BLaER1 treated with 17β-estradiol and CSF1 and Interleukin-3, amounts not matched to agents 10 nM and 100 nM (cell line): ENCODE results near the gene ZNF496.
A peak's percentile ranks its signal among the peaks of the same experiment; 100 is the strongest.

Experiments used
- H3K27ac ChIP-seq, 11 experiments: shearing (Covaris generic); formaldehyde crosslinking; 2 replicates each; pipeline ENCODE4 v1.8.1; 2022
- H3K27me3 ChIP-seq, 11 experiments: shearing (Covaris generic); formaldehyde crosslinking; 2 replicates each; pipeline ENCODE4 v1.8.1; 2022
- H3K36me3 ChIP-seq, 11 experiments: shearing (Covaris generic); formaldehyde crosslinking; 2 replicates each; pipeline ENCODE4 v1.8.1; 2022
- H3K4me1 ChIP-seq, 10 experiments: shearing (Covaris generic); formaldehyde crosslinking; 2 replicates each; pipeline ENCODE4 v1.8.1; 2022
- H3K4me2 ChIP-seq, 11 experiments: shearing (Covaris generic); formaldehyde crosslinking; 2 replicates each; pipeline ENCODE4 v1.8.1; 2022
- H3K4me3 ChIP-seq, 10 experiments: shearing (Covaris generic); formaldehyde crosslinking; 2 replicates each; pipeline ENCODE4 v1.8.1; 2022
- H3K9ac ChIP-seq, 11 experiments: shearing (Covaris generic); formaldehyde crosslinking; 2 replicates each; pipeline ENCODE4 v1.8.1; 2022
- H3K9me3 ChIP-seq, 11 experiments: shearing (Covaris generic); formaldehyde crosslinking; replicated peaks in 1 of 11; 2 replicates each; pipeline ENCODE4 v1.8.1; 2022
- H4K20me1 ChIP-seq, 11 experiments: shearing (Covaris generic); formaldehyde crosslinking; 2 replicates each; pipeline ENCODE4 v1.8.1; 2022
- Cebpa-rat ChIP-seq, 11 experiments: shearing (Covaris generic); IDR thresholded peaks; 2 replicates each; pipeline ENCODE4 v1.8.1; 2022

The ZNF496 gene

DNA sequence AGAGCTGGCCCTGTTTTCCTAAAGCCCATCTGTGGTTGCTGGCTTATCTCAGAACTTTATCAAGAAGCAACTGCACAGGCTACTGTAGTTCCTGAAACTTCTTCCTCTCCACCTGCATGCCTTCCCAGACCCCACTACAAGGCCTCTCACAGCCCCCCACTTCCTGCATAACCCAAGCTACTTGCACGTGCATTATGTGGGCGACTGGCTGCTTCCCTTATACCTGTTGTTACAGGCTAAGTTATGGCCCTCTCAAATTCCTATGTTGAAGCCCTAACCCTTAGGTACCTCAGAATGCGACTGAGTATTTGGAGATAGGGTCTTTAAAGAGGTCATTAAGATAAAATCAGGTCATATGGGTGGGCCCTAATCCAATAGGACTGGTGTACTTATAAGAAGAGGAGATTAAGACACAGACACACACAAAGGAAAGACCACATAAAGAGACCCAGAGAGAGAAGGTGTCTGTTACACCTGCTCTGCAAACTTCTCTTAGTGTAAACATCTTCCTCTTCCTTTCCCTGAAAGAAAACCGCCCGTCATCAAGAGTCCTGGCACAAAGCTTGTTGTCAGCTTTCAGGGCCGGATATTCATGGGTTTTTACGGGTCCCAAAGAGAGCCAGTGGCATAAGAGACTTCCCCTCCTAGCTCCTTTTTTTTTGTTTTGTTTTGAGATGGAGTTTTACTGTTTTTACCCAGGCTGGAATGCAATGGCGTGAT is 5.1 kb downstream of the ZNF496 start:
- peak overlapping the region; percentile 28 to 64 (median 49); a peak in 19 of 22 replicates for H3K4me2 ChIP-seq
- H3K4me3 ChIP-seq = no peak overlapping the region
- no peaks in the 10 kb centered on the region for H3K27me3 ChIP-seq
- H3K27ac ChIP-seq = no peak overlapping the region
- H4K20me1 ChIP-seq = peaks cover 5 to 28% (median 11%) of the 10 kb centered on the region in 11 experiments; a peak in 18 of 22 replicates
- TF ChIP-seq Cebpa-rat (IDR thresholded peaks at IDR 0.05) = no peak
- no peaks in the 10 kb centered on the region for H3K9me3 ChIP-seq
- H3K9ac ChIP-seq = no peak overlapping the region
- peaks cover 57 to 78% (median 63%) of the 10 kb centered on the region in 10 experiments for H3K4me1 ChIP-seq
- peaks cover 28 to 84% (median 70%) of the 10 kb centered on the region in 11 experiments for H3K36me3 ChIP-seq

DNA sequence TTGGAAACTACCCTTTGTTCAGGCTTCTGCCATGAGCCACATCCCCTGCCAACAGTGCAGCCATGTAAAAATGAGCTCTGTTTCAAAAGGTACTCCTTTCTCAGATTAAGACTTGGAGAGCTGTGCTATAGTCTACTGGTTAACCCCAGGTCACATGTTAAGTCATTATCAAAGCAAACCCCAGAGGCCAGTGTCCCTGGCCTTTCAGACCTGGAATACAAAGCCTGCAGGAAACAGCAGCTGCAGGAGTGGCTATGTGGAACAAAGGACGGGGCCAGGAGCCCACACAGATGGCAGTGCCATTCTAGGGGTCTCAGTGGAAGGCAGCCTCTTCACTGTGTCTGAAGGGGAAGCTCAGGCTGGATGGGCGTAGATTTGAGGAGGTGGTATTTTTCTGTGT is 6.7 kb downstream of the ZNF496 start:
- H3K4me1 ChIP-seq = peaks cover 48 to 70% (median 53%) of the 10 kb centered on the region in 10 experiments
- H3K9ac ChIP-seq = no peak overlapping the region
- peaks cover 0 to 19% (median 1%) of the 10 kb centered on the region in 11 experiments; a peak in 10 of 22 replicates for H4K20me1 ChIP-seq
- H3K4me3 ChIP-seq = no peak overlapping the region
- no peak overlapping the region for H3K27ac ChIP-seq
- peaks cover 42 to 99% (median 81%) of the 10 kb centered on the region in 11 experiments for H3K36me3 ChIP-seq
- H3K4me2 ChIP-seq = peak overlapping the region in 5 of 11 experiments; percentile 13 to 91 (median 45); a peak in 5 of 22 replicates
- no peaks in the 10 kb centered on the region for H3K27me3 ChIP-seq
- H3K9me3 ChIP-seq = no peaks in the 10 kb centered on the region
- TF ChIP-seq Cebpa-rat (IDR thresholded peaks at IDR 0.05) = no peak

DNA sequence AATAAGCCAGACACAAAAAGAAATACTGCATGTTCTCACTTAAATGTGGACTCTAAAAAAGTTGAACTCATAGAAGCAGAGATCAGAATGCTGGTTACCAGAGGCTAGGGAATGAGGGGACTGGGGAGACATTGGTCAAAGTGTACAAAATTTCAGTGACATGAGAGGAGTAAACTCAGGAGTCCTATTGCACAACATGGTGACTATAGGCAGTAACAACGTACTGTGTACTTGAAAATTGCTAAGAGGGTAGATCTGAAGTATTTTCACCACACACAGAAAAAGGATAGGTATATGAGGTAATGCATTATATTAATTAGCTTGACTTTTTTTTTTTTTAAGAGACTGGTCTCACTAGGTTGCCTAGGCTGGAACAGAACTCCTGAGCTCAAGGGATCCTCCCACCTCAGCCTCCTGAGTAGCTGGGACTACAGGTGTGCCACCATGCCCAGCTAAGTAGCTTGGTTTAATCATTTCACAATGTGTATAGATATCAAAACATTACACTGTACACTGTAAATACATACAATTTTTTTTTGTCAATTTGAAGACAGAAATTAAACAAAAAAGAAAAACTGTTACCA is 7.4 kb downstream of the ZNF496 start:
- peaks cover 40 to 99% (median 81%) of the 10 kb centered on the region in 11 experiments for H3K36me3 ChIP-seq
- H3K4me3 ChIP-seq = no peak overlapping the region
- no peak overlapping the region; a peak in 4 of 22 replicates for H3K27ac ChIP-seq
- no peak overlapping the region for H3K9ac ChIP-seq
- peaks cover 46 to 66% (median 51%) of the 10 kb centered on the region in 10 experiments for H3K4me1 ChIP-seq
- no peaks in the 10 kb centered on the region for H3K9me3 ChIP-seq
- peaks cover 0 to 13% (median 0%) of the 10 kb centered on the region in 11 experiments; a peak in 5 of 22 replicates for H4K20me1 ChIP-seq
- peak overlapping the region; percentile 55 to 91 (median 78); a peak in 19 of 22 replicates for H3K4me2 ChIP-seq
- TF ChIP-seq Cebpa-rat (IDR thresholded peaks at IDR 0.05) = 0 out of 22 replicates have a peak, but pooled peaks of 2 of the 11 experiments have one; percentile 6 to 8
- no peaks in the 10 kb centered on the region for H3K27me3 ChIP-seq

DNA sequence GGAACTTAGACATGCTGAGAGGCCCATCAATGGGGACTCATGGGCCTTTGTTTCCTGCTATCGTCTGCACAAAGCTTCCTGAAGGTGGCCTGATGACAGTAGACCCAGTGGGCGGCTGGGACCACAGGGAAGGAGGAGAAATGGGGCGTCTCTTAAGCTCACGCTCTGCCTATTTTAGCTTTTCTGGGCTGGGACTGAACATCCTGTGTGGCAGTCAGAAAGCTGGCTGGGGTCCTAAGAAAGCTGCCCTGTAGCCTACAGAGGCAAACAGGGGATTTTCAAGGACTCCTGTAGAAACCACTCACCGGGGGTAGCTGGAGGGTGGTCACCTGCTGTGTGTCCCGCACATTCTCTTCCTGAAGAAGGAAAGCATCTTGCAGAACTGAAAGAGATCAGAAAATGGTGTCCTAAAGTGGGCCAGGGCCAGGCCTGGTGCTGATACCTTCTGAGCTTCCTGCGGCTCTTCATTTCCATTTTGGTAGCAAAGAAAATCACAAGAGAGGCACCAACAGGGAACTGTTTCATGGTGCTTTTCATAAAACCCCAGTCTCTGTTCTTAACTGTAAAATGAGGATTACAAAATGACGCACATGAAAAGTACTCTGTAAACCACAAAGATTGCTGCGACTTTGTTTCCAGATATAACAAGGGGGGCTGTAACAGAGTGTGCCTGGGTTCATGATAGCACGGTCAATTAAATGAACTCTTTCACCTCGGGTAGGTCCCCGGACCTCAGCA is 8.6 kb downstream of the ZNF496 start:
- Histone ChIP-seq H3K36me3 (peaks cover 28 to 93% (median 69%) of the 10 kb centered on the region in 11 experiments), H3K4me1 (peaks cover 55 to 67% (median 62%) of the 10 kb centered on the region in 10 experiments), H3K27ac (peak overlapping the region; percentile 42 to 80 (median 74)), H4K20me1 (peaks cover 0 to 7% (median 0%) of the 10 kb centered on the region in 11 experiments; a peak in 2 of 22 replicates), H3K9me3 (no peaks in the 10 kb centered on the region), H3K4me2 (peak overlapping the region; percentile 55 to 91 (median 78)), H3K9ac (peak overlapping the region; percentile 42 to 70 (median 63); a peak in 21 of 22 replicates), H3K4me3 (peak overlapping the region in 7 of 10 experiments; percentile 0 to 37 (median 16); a peak in 8 of 20 replicates), H3K27me3 (no peaks in the 10 kb centered on the region)
- TF ChIP-seq Cebpa-rat (IDR thresholded peaks at IDR 0.05) = no peak

DNA sequence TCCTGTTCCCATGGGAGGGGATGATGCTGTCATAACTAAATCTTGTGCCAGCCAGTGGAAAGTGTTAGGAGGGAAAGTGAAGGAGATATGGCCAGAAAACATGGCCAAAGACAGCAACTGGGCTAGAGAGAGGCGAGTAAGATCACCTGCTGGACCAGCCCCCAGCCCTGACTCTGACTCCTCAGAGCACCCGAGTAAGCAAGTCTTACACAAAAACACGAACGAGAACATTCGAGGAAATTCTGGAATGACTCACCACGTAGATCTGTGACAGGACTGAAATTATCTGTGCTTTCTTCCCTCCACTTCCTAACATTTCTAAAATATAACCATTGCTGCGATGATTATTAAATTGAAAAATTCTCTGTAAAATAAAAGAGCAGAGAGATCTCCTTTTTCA is 9.2 kb downstream of the ZNF496 start:
- Histone ChIP-seq H3K27ac (peak overlapping the region; percentile 42 to 80 (median 74); a peak in 21 of 22 replicates), H3K9me3 (no peaks in the 10 kb centered on the region), H3K4me1 (peaks cover 60 to 73% (median 67%) of the 10 kb centered on the region in 10 experiments), H4K20me1 (peaks cover 0 to 7% (median 0%) of the 10 kb centered on the region in 11 experiments; a peak in 2 of 22 replicates), H3K4me3 (peak overlapping the region in 4 of 10 experiments; percentile 0 to 16 (median 11); a peak in 3 of 20 replicates), H3K9ac (peak overlapping the region; percentile 42 to 70 (median 63); a peak in 19 of 22 replicates), H3K27me3 (no peaks in the 10 kb centered on the region), H3K4me2 (peak overlapping the region; percentile 55 to 91 (median 78)), H3K36me3 (peaks cover 22 to 92% (median 63%) of the 10 kb centered on the region in 11 experiments)
- TF ChIP-seq Cebpa-rat (IDR thresholded peaks at IDR 0.05) = no peak

DNA sequence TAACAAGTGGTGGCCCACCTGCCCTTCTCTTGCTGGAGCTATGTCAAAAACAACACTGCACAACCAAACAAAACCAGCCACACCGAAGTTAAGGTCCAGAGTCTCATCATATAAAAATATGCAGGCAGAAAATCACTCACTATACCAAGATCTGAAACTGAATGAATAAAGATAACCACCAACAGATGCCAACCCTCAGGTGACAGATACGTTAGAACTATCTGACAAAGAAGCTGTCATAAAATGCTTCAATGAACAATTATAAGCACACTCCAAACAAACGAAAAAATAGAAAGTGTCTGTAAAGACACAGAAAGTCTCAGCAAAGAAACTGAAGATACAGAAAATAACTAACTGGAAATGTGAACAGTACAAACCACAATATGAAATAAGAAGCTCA is 14.0 kb downstream of the ZNF496 start:
- H3K9ac ChIP-seq = peak overlapping the region in 7 of 11 experiments; percentile 12 to 44 (median 30); a peak in 4 of 22 replicates
- no peak for TF ChIP-seq Cebpa-rat (IDR thresholded peaks at IDR 0.05)
- no peaks in the 10 kb centered on the region for H3K27me3 ChIP-seq
- no peaks in the 10 kb centered on the region for H4K20me1 ChIP-seq
- peak overlapping the region in 8 of 11 experiments; percentile 28 to 78 (median 56); a peak in 14 of 22 replicates for H3K27ac ChIP-seq
- H3K4me2 ChIP-seq = peak overlapping the region; percentile 60 to 87 (median 73)
- no peak overlapping the region for H3K4me3 ChIP-seq
- H3K9me3 ChIP-seq = no peaks in the 10 kb centered on the region
- peaks cover 32 to 90% (median 74%) of the 10 kb centered on the region in 11 experiments for H3K36me3 ChIP-seq
- peaks cover 40 to 52% (median 45%) of the 10 kb centered on the region in 10 experiments for H3K4me1 ChIP-seq

DNA sequence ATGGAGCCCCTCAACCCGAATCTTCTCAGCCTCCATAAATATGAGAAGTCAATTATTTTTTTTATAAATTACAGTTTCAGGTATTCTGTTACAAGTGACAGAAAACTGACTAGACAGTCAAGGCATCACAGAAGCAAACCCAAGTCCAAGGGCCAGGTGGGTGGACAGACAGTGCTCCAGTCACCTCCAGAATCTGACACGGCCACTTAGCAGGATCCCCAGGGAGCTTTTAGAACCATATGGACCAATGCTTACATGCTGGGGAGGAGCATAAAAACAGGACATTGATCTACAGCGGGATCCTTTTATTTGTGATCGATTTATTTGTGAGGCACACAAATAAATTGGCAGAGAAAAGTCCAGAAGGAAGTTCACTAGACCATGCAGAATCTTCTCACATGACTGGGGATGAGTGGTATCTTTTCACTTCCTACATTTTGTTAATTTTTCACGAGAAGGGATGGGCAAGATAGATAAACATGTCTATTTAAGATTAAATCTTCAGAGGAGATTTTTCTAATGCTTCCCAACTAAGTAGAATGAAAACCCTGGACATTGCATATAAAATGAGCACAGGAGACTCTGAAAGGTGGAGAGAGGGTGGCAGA is 15.0 kb downstream of the ZNF496 start:
- H3K4me1 ChIP-seq = peaks cover 31 to 44% (median 35%) of the 10 kb centered on the region in 10 experiments
- no peaks in the 10 kb centered on the region for H3K9me3 ChIP-seq
- H3K27me3 ChIP-seq = no peaks in the 10 kb centered on the region
- 0 out of 22 replicates have a peak, but pooled peaks cover 0 to under 1% (median 0%) of the 10 kb centered on the region in 11 experiments for H4K20me1 ChIP-seq
- H3K36me3 ChIP-seq = peaks cover 28 to 90% (median 68%) of the 10 kb centered on the region in 11 experiments
- peak overlapping the region in 9 of 11 experiments; percentile 28 to 78 (median 50); a peak in 15 of 22 replicates for H3K27ac ChIP-seq
- H3K4me3 ChIP-seq = no peak overlapping the region
- peak overlapping the region; percentile 60 to 87 (median 73) for H3K4me2 ChIP-seq
- no peak for TF ChIP-seq Cebpa-rat (IDR thresholded peaks at IDR 0.05)
- peak overlapping the region in 5 of 11 experiments; percentile 16 to 50 (median 43); a peak in 6 of 22 replicates for H3K9ac ChIP-seq

DNA sequence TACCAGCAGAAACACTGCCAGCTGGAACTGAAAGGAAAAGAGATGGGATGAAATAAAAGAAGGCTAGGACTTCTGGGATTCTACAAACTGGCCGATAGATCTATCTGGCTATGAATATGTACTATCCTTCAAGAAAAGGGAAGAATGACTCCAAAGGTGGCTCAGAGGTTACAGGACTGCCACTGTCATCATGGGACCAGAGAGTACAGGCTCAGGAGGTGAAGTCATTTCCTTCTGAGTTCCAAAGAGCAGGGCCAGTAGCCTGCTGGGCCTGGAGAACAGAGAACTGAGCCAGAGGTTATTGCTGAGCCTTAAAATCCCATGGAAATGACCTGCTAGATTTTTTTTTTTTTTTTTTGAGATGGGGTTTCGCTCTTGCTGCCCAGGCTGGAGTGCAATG is 27.6 kb downstream of the ZNF496 start:
- no peaks in the 10 kb centered on the region; a peak in 3 of 22 replicates for H4K20me1 ChIP-seq
- no peak for TF ChIP-seq Cebpa-rat (IDR thresholded peaks at IDR 0.05)
- no peaks in the 10 kb centered on the region for H3K27me3 ChIP-seq
- H3K36me3 ChIP-seq = peaks cover 97 to 100% (median 100%) of the 10 kb centered on the region in 11 experiments
- H3K4me2 ChIP-seq = no peak overlapping the region
- no peaks in the 10 kb centered on the region for H3K4me1 ChIP-seq
- H3K4me3 ChIP-seq = no peak overlapping the region
- no peak overlapping the region for H3K9ac ChIP-seq
- no peaks in the 10 kb centered on the region for H3K9me3 ChIP-seq
- H3K27ac ChIP-seq = no peak overlapping the region
